Mucosa of stomach (tissue), 1 donor: Measurements from ENCODE around the gene BARX2.
A peak's percentile ranks its signal among the peaks of the same experiment; 100 is the strongest.

Experiments used
- H3K27me3 ChIP-seq: one replicate; pipeline ENCODE4 v1.7.0; 2013; ENCODE audit warnings: mild to moderate bottlenecking, low read length; ENCODE audit not compliant: control insufficient read depth, insufficient read depth
- H3K36me3 ChIP-seq: one replicate; pipeline ENCODE4 v1.7.0; 2013; ENCODE audit warnings: low read length; ENCODE audit not compliant: control insufficient read depth, insufficient read depth
- H3K4me1 ChIP-seq: one replicate; pipeline ENCODE4 v1.7.0; 2013; ENCODE audit warnings: mild to moderate bottlenecking, low read length; ENCODE audit not compliant: control insufficient read depth, insufficient read depth
- H3K4me3 ChIP-seq: one replicate; pipeline ENCODE4 v1.7.0; 2013; ENCODE audit warnings: low read length
- H3K9ac ChIP-seq: one replicate; pipeline ENCODE4 v1.7.0; 2013; ENCODE audit warnings: mild to moderate bottlenecking, low read length, moderate library complexity
- H3K9me3 ChIP-seq: one replicate; pipeline ENCODE4 v1.7.0; 2013; ENCODE audit warnings: mild to moderate bottlenecking, low read length, moderate library complexity; ENCODE audit not compliant: control insufficient read depth
- donor health status: Pancreatic carcinoma.

Gene BARX2

DNA sequence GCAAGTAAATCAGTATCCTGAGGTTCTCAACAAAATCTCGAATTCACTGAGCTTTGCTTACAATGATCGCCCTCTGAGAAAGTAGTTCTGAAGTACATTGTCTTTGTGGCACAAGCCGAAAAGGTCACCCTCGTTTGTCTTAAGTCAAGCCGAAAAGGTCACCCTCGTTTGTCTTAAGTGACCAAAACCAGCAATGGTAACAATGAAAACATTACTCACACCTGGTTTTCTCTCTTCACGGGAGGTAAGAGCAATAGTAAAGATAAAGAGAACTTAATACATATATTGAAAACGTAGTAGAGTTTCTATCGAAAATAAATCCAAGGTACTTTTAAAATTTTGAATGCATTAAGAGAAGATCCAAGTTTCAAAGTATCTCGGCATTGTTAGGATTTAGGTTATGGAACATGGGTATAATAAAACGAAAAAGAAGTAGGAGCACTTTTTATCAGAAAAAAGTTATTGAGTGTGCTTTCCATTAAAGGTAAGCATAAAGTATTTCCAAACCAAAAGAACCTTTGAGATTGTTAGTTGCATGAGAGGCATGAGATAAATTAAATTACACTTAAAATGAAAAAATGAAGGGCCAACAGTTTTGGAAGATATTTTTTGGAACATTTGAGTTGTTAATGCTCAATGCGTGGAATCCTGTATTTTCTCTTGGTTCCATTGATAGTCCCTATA is 1.2 kb downstream of the BARX2 start:
- peak overlapping the region; percentile 92 for H3K4me3 ChIP-seq
- peaks cover 24% of the 10 kb centered on the region for H3K27me3 ChIP-seq
- no peaks in the 10 kb centered on the region for H3K36me3 ChIP-seq
- H3K4me1 ChIP-seq: peaks cover 21% of the 10 kb centered on the region
- H3K9me3 ChIP-seq: no peaks in the 10 kb centered on the region
- H3K9ac ChIP-seq: peak overlapping the region; percentile 95

DNA sequence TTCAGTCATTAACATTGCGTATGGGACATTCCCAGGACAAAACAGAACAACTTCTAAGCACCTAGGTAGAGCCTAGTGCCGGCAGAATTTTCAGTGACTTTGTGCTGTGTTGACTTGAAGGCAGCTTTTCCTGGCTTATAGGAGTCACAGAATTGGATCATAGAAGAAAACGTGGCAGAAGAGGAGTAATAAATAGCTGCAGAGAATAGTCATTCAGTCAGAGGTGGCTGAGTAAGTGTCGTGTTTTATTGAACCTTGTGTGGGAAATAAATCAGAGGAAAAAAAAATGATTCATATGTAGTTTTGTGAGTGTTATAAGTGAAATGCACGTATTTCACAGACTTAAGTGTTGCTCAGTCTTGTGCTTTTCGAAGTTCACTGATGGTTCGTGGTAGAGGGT is 2.1 kb downstream of the BARX2 start:
- peak overlapping the region; percentile 95 for H3K9ac ChIP-seq
- peak overlapping the region; percentile 92 for H3K4me3 ChIP-seq
- H3K27me3 ChIP-seq: peaks cover 21% of the 10 kb centered on the region
- H3K36me3 ChIP-seq: no peaks in the 10 kb centered on the region
- peaks cover 14% of the 10 kb centered on the region for H3K4me1 ChIP-seq
- H3K9me3 ChIP-seq: no peaks in the 10 kb centered on the region

DNA sequence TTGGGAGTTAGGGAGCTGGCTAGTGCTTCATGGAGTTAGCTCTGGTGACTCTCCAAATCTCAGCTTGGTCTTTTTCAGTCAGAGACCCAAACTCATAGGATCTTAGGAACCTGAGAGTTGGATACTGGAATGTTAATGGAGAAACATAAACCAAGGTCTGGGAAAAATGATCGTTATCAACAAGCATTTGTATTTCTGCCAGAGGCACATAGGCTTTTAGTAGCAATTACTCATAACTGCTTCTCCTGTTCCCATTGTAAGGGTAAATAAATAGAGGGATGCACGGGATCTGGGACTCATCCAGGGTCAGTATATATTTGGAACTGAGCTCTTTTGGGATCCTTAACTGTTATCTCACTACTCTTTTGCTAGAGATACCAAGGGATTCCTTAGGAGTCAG is 4.8 kb downstream of the BARX2 start:
- no peaks in the 10 kb centered on the region for H3K27me3 ChIP-seq

DNA sequence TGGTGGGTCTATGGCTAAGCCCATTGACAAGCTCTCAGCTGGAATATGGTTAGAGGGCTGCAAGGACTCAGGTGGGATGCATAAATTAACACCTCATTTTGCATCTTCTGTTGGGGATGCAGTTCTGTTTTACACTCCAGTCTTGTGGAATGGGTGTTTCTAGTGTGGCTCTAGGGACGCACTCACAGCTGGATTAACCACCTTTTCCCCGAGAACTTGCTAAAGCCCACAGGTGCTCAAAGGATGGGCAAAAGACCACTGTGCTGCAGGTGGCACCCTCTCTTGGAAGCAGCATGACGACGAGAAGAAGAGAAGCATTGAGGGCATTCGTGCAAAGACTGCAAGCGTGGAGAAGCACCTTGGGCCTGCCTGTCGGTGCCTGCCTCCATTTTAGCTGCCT is 6.9 kb downstream of the BARX2 start:
- peaks cover 22% of the 10 kb centered on the region for H3K4me1 ChIP-seq
- H3K9me3 ChIP-seq: no peaks in the 10 kb centered on the region
- no peaks in the 10 kb centered on the region for H3K36me3 ChIP-seq
- H3K27me3 ChIP-seq: no peaks in the 10 kb centered on the region
- H3K9ac ChIP-seq: no peak overlapping the region
- no peak overlapping the region for H3K4me3 ChIP-seq

More for the DNA sequence above, 4.8 kb downstream of the BARX2 start:
- H3K9ac ChIP-seq: no peak overlapping the region
- H3K4me1 ChIP-seq: peaks cover 10% of the 10 kb centered on the region
- no peaks in the 10 kb centered on the region for H3K9me3 ChIP-seq
- H3K4me3 ChIP-seq: no peak overlapping the region
- no peaks in the 10 kb centered on the region for H3K36me3 ChIP-seq

DNA sequence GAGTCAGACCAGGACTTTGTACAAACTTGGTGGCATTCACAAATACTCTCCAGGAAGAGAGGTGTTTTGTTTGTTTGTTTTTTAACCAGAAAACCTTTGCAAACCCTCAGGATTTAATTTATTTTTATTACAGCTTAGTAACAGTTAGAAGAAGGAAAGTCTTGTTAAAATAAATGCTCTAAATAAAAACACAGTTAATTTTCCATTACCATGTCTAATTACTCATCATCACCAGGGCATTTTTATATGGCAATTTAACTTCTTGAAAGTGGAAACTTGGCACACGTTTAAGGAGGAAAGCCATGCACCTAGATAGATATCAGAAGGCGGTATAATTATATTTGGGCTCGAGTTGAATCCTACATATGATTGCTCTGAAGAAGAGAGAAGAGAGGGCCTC is 7.4 kb downstream of the BARX2 start:
- no peaks in the 10 kb centered on the region for H3K36me3 ChIP-seq
- H3K9ac ChIP-seq: no peak overlapping the region
- H3K4me1 ChIP-seq: peaks cover 25% of the 10 kb centered on the region
- no peak overlapping the region for H3K4me3 ChIP-seq
- H3K27me3 ChIP-seq: no peaks in the 10 kb centered on the region
- H3K9me3 ChIP-seq: no peaks in the 10 kb centered on the region

DNA sequence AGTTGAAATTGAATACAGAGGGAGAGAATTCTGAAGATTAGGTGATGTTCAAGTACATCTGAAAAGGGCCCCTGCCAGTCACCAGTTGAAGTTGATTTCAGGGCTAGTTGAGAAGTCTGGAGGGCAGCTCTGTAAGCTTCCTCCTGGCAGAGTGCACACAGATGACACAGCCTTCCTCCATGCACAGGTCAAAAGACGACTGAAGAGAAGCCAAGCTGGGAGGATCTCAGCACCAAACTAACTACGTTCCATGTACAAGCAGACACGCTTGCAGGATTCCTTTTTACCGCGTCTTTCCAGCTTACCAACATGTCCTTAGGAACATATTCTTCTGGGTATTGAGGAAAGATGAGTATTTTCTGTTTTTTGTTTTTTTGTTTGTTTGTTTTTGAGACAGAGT is 7.9 kb downstream of the BARX2 start:
- no peaks in the 10 kb centered on the region for H3K9me3 ChIP-seq
- H3K9ac ChIP-seq: no peak overlapping the region
- peaks cover 25% of the 10 kb centered on the region for H3K4me1 ChIP-seq
- no peak overlapping the region for H3K4me3 ChIP-seq
- H3K27me3 ChIP-seq: no peaks in the 10 kb centered on the region
- no peaks in the 10 kb centered on the region for H3K36me3 ChIP-seq

DNA sequence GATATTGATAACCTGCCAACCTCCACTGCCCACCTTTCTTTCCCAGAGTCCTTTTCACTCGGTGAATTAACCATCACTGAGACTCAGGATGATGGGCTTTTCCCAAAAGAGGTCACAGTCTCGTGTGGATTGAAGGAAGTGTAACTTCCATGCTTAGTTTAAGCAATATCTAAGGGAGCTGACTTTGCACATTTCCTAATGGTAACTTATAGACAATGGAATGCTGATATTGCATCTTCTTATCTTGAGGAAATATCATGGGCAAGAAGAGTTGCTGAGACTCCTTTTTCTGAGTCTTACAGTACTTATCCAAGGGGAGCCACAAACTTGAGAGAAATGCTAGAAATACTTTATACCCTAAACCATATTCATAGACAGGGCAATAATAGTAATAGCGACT is 8.8 kb downstream of the BARX2 start:
- H3K27me3 ChIP-seq: no peaks in the 10 kb centered on the region

DNA sequence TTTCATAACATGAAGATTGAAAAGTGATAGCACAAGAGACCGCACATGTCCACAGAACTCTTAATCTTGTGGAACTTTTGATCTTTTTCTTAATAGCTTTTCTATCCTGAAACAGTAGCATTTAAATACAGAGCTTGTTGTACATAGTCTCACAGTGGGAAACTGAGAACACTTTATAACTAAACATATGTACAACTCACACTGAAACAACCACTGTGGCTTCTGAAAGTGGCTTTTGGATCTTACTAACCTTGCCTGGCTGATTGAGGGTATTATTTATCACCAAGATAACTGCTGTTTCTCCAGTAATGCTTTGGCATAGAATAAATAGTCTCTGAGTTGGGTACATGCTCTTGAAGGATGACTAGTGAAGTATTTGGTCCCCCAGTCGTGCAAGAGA is 10.2 kb downstream of the BARX2 start:
- Histone ChIP-seq H3K27me3 (no peaks in the 10 kb centered on the region), H3K4me3 (no peak overlapping the region), H3K9ac (no peak overlapping the region), H3K9me3 (no peaks in the 10 kb centered on the region), H3K4me1 (peaks cover 15% of the 10 kb centered on the region), H3K36me3 (no peaks in the 10 kb centered on the region)

More for the DNA sequence above, 8.8 kb downstream of the BARX2 start:
- Histone ChIP-seq H3K9ac (no peak overlapping the region), H3K36me3 (no peaks in the 10 kb centered on the region), H3K9me3 (no peaks in the 10 kb centered on the region), H3K4me1 (peaks cover 25% of the 10 kb centered on the region), H3K4me3 (no peak overlapping the region)

DNA sequence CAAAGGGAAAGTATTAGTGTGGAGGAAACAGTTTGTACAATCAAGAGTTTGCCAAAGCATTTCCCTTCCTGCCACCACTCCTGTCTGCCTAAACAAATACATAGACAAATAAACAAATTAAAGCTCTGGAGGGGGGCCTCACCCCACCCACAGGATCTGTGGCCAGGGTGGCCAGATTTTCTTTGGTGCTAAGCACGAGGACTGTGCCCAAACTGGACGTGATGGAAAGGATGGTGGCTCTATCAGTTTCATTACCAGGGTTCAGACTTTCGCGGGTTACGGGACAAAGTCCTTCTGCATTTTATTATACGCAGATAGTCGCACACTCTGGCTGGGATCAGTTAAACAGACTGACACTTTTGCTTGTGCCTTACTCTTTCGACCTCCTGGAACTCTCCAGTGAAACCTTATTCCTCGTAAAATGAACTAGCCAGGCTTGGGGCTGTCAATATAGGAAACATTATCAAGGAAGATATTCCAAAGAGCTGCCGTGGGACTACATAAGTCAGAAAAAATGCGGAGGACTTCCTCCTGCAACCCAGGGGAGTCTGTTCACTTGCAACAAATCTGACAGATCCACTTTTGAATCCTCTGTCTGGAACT is 11.2 kb downstream of the BARX2 start:
- Histone ChIP-seq H3K27me3 (no peaks in the 10 kb centered on the region), H3K9me3 (no peaks in the 10 kb centered on the region), H3K4me1 (peaks cover 15% of the 10 kb centered on the region), H3K9ac (peak overlapping the region; percentile 27), H3K4me3 (no peak overlapping the region), H3K36me3 (no peaks in the 10 kb centered on the region)

DNA sequence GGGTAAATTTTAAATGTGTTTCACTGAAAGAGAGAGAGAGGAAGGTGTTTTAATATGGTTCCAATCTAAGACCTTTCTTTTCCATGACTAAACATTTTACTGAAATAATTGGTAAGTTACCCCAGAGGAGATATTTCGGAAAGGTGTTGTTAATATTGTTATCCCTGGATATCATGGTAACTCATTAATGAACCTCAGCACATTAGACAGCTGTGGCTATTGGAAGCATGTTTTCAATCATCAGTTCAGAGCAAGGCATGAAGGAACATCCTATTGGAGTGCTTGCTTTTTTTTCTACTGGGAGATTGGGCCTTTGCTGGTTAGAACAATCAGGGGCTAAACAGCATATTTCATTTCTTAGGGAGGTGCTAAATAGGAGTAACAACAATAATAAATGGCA is 11.8 kb downstream of the BARX2 start:
- Histone ChIP-seq H3K9me3 (no peaks in the 10 kb centered on the region), H3K9ac (peak overlapping the region; percentile 27), H3K27me3 (no peaks in the 10 kb centered on the region), H3K4me1 (peaks cover 15% of the 10 kb centered on the region), H3K36me3 (no peaks in the 10 kb centered on the region), H3K4me3 (no peak overlapping the region)

DNA sequence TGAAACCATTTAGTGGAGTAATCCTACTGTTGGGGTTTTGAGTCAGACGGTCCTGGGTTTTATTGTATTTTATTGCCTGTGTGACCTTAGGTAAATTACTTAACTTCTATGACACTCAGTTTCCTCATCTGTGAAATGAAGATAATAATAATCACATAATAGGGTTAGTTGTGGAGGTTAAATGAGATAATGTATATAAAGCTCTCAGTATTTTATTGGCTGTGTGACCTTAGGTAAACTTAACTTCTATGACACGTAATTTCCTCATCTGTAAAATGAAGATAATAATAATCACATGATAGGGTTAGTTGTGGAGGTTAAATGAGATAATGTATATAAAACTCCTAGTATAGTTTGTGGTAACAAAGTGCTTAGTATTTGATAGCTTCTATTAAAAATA is 13.2 kb downstream of the BARX2 start:
- no peaks in the 10 kb centered on the region for H3K27me3 ChIP-seq
- peaks cover 15% of the 10 kb centered on the region for H3K4me1 ChIP-seq
- no peaks in the 10 kb centered on the region for H3K36me3 ChIP-seq
- H3K9ac ChIP-seq: no peak overlapping the region
- no peak overlapping the region for H3K4me3 ChIP-seq
- H3K9me3 ChIP-seq: no peaks in the 10 kb centered on the region

DNA sequence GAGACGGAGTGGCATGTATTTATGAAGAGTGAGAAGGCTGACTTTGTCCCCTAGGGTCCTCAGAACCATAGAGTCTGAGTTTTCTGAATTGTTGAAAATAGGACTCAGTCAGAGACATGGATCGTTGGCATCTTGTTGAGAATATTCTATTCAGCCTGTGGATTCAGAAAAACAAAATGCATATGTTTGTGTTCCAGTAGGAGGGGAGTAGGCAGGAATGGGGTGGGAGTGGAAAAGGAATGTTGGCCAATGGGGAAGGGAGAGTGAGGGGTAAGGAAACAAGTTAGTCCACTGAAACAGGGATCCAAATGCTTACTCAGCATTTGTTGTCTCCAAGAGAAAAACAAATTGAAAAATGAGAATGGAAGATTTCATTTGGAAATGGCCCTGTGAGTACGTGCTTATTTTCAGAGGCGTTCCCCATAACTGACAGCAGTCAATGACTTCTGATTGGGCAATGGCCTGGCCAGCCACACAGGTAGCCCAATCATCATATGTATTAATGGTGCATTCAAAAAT is 14.7 kb downstream of the BARX2 start:
- peaks cover 15% of the 10 kb centered on the region for H3K4me1 ChIP-seq
- H3K9me3 ChIP-seq: no peaks in the 10 kb centered on the region
- H3K36me3 ChIP-seq: no peaks in the 10 kb centered on the region
- H3K4me3 ChIP-seq: no peak overlapping the region
- H3K27me3 ChIP-seq: no peaks in the 10 kb centered on the region
- no peak overlapping the region for H3K9ac ChIP-seq
